ENCODE measurements around the gene KRTAP2-1. TPM values are rescaled to one million over a fixed set of nuclear protein-coding genes. Genes with fewer than 3 reads are reported as not detected.
"Not testable (repeated sequence)": the region's sequence is repeated elsewhere in the genome, so short reads cannot be mapped to it uniquely, and the experiment has no call there.

Gene KRTAP2-1
- total RNA-seq, 4 donors from 2014 or later: not detected

GRCh38 chr17:41049110-41049509 is 2.0 kb upstream of the KRTAP2-1 start:
- no peak for ATAC-seq
- Histone ChIP-seq H3K9me3 (peaks cover 0 to 4% (median 0%) of the 10 kb centered on the region in 3 donors), H3K27ac (no peak overlapping the region), H3K36me3 (no peaks in the 10 kb centered on the region), H3K4me1 (no peaks in the 10 kb centered on the region), H3K27me3 (peaks cover 33% of the 10 kb centered on the region), H3K4me3 (no peak overlapping the region)
- no peak for TF ChIP-seq POLR2A (IDR thresholded peaks at IDR 0.05)
- no peak for TF ChIP-seq CTCF (IDR thresholded peaks at IDR 0.05)
- no peak for TF ChIP-seq EP300 (IDR thresholded peaks at IDR 0.05)
- TF ChIP-seq POLR2AphosphoS5 (IDR thresholded peaks at IDR 0.05): no peak
- WGBS, 2 donors (ENCODE audit: low coverage in 1 of 2): 44 to 60% methylated on average over 2 of the region's 2 CpGs

- peaks cover 33% of the 10 kb centered on the region for H3K27me3 ChIP-seq
- no peak for ATAC-seq
- H3K36me3 ChIP-seq: no peaks in the 10 kb centered on the region
- WGBS, 2 donors (ENCODE audit: low coverage in 1 of 2): 46 to 57% methylated on average over 5 to 7 of the region's 7 CpGs
- TF ChIP-seq POLR2AphosphoS5 (IDR thresholded peaks at IDR 0.05) (no peak), EP300 (IDR thresholded peaks at IDR 0.05) (no peak), POLR2A (IDR thresholded peaks at IDR 0.05) (no peak), CTCF (IDR thresholded peaks at IDR 0.05) (no peak)
- H3K4me3 ChIP-seq: no peak overlapping the region
- H3K27ac ChIP-seq: no peak overlapping the region
- H3K9me3 ChIP-seq: peaks cover 0 to 6% (median 0%) of the 10 kb centered on the region in 3 donors
- no peaks in the 10 kb centered on the region for H3K4me1 ChIP-seq
Measured at GRCh38 chr17:41048441-41048840, 1.3 kb upstream of the KRTAP2-1 start.

- no peaks in the 10 kb centered on the region for H3K36me3 ChIP-seq
- H3K4me3 ChIP-seq: no peak overlapping the region
- peaks cover 14% of the 10 kb centered on the region for H3K27me3 ChIP-seq
- H3K9me3 ChIP-seq: peaks cover 0 to 12% (median 0%) of the 10 kb centered on the region in 3 donors
- H3K4me1 ChIP-seq: no peaks in the 10 kb centered on the region
- WGBS, 2 donors (ENCODE audit: low coverage in 1 of 2): 92 to 100% methylated on average over 1 of the region's 1 CpG
- TF ChIP-seq EP300 (IDR thresholded peaks at IDR 0.05) (no peak), CTCF (IDR thresholded peaks at IDR 0.05) (no peak), POLR2AphosphoS5 (IDR thresholded peaks at IDR 0.05) (no peak), POLR2A (IDR thresholded peaks at IDR 0.05) (no peak)
- no peak for ATAC-seq
- H3K27ac ChIP-seq: no peak overlapping the region
Measured at GRCh38 chr17:41042953-41043352, 4.2 kb downstream of the KRTAP2-1 start.

GRCh38 chr17:41040783-41041571 is 6.1 kb downstream of the KRTAP2-1 start, which contains the start of gene KRTAP1-1:
KRTAP1-1 (minus strand) TSS chr17:41041450; CDS start chr17:41041397, 53 bp downstream.
- ATAC-seq, H3K27ac ChIP-seq, H3K27me3 ChIP-seq, H3K36me3 ChIP-seq, H3K4me3 ChIP-seq, H3K4me1 ChIP-seq: not testable (repeated sequence)
- WGBS, 2 donors (ENCODE audit: low coverage in 1 of 2): 45 to 71% methylated on average over 2 of the region's 14 CpGs
- peaks cover 0 to 12% (median 0%) of the 10 kb centered on the region in 3 donors for H3K9me3 ChIP-seq

GRCh38 chr17:41037853-41038350 is 9.2 kb downstream of the KRTAP2-1 start:
- Histone ChIP-seq H3K36me3 (no peaks in the 10 kb centered on the region), H3K27me3 (no peaks in the 10 kb centered on the region), H3K9me3 (peaks cover 0 to 4% (median 0%) of the 10 kb centered on the region in 3 donors), H3K27ac (no peak overlapping the region), H3K4me3 (no peak overlapping the region), H3K4me1 (no peaks in the 10 kb centered on the region)
- ATAC-seq: no peak
- WGBS, 2 donors (ENCODE audit: low coverage in 1 of 2): 58 to 59% methylated on average over 2 of the region's 2 CpGs
- TF ChIP-seq POLR2AphosphoS5 (IDR thresholded peaks at IDR 0.05) (no peak), EP300 (IDR thresholded peaks at IDR 0.05) (no peak)

- 88 to 90% methylated on average over 4 to 5 of the region's 10 CpGs for WGBS, 2 donors (ENCODE audit: low coverage in 1 of 2)
- not testable (repeated sequence) for H3K9me3 ChIP-seq, H3K4me3 ChIP-seq, H3K27me3 ChIP-seq, ATAC-seq, H3K27ac ChIP-seq, H3K36me3 ChIP-seq, H3K4me1 ChIP-seq
Measured at GRCh38 chr17:41034346-41034935, 12.7 kb downstream of the KRTAP2-1 start, which contains the start of gene KRTAP1-3. KRTAP1-3 (minus strand) TSS chr17:41034874; CDS start chr17:41034821, 53 bp downstream.

All from gastroesophageal sphincter (tissue), 4 donors.